ENCODE data around the gene SLC7A14. TPM values are rescaled to one million over a fixed set of nuclear protein-coding genes. Genes with fewer than 3 reads are reported as not detected.
A peak's percentile ranks its signal among the peaks of the same experiment; 100 is the strongest.

The SLC7A14 gene
- total RNA-seq, 4 donors from 2014 or later: not detected

DNA sequence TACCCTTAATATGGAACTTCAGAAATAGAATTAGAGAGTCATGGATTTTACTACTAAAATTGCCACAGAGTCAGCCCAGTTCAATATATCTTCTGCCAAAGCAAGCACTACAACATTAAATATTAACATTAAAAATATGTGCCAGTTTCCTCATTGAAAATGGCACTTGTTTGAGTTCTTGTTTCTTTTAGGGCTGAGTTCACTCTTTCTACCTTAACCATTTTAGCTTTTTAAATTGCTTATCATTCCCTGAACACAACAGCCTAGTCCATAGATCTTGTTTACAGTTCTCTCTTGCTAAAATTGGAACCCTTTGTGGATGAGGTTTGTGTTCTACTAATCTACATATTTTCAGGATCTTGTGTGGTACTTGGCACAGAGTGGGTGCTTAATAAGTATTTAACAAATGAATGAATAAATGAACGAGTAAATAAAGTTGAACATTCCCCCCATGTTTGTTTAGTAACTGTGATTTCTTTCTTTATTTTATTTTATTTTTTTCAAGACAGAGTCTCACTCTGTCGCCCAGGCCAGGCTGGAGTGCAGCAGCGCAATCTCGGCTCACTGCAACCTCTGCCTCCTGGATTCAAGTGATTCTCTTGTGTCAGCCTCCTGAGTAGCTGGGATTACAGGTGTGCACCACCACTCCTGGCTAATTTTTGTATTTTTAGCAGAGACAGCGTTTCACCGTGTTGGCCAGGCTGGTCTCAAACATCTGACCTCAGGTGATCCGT, 46.0 kb upstream of the SLC7A14 start:
- no peak for DNase-seq (ENCODE audit: low spot score in 2 of 2)
- H3K4me3 ChIP-seq (ENCODE audit: low read depth, poor library complexity, severe bottlenecking): no peak overlapping the region
- WGBS, 2 donors: 91 to 92% methylated on average over 7 of the region's 7 CpGs
- TF ChIP-seq POLR2A (IDR thresholded peaks at IDR 0.05) (no peak), CTCF (IDR thresholded peaks at IDR 0.05) (no peak)
- intact Hi-C loops (cut with DNase I; ENCODE audit: low total_unique reads): no loop called here

GRCh38 chr3:170623524-170623923, 37.6 kb upstream of the SLC7A14 start:
- TF ChIP-seq CTCF (IDR thresholded peaks at IDR 0.05): no peak
- TF ChIP-seq POLR2A (IDR thresholded peaks at IDR 0.05): no peak
- no peak overlapping the region for H3K4me3 ChIP-seq (ENCODE audit: low read depth, poor library complexity, severe bottlenecking)
- no peak for DNase-seq (ENCODE audit: low spot score in 2 of 2)
- WGBS, 2 donors: 56 to 83% methylated on average over 1 of the region's 1 CpG
- intact Hi-C loops (cut with DNase I; ENCODE audit: low total_unique reads): no loop called here

DNA sequence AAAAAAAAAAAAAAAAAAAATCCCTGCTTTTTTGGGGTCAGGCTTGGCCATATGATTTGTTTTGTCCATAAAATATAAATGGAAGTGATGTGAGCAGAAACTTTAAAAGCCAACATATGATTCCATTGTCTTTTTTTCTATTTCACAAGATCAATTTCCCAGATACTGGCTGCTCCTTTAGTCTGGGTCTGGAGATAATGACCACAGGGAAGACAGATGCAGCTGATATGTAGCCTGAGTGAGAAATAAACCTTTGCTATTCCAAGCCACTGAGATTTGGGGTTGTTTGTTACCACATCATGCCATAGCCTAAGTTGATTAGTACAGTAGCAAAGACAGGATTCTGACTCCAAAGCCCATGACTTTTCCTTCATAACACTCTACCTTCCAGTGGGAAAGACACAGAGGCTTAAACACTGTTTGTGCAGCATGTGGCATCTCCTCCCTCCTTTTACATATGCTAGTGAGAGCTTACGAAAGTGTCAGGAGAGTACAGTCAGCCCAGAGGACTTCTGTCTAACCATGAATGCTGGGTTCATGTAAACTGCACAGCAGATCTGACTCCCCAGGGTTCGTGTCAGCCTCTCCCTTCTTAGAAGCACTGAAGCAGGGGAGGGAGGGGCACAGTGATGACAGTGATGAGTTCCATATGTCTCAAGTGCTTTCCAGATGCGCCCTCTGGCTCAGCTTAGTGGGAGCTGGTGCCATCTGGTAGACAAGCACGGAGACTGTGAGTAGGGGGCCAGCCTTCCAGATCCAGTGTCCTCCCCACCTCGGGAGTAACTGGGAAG, 36.7 kb upstream of the SLC7A14 start:
- WGBS, 2 donors: 29 to 35% methylated on average over 5 of the region's 5 CpGs
- H3K4me3 ChIP-seq (ENCODE audit: low read depth, poor library complexity, severe bottlenecking): no peak overlapping the region
- no peak for TF ChIP-seq CTCF (IDR thresholded peaks at IDR 0.05)
- no peak for TF ChIP-seq POLR2A (IDR thresholded peaks at IDR 0.05)
- intact Hi-C loops (cut with DNase I; ENCODE audit: low total_unique reads): no loop called here
- peak; percentile 34 to 87 for DNase-seq (ENCODE audit: low spot score in 2 of 2)

DNA sequence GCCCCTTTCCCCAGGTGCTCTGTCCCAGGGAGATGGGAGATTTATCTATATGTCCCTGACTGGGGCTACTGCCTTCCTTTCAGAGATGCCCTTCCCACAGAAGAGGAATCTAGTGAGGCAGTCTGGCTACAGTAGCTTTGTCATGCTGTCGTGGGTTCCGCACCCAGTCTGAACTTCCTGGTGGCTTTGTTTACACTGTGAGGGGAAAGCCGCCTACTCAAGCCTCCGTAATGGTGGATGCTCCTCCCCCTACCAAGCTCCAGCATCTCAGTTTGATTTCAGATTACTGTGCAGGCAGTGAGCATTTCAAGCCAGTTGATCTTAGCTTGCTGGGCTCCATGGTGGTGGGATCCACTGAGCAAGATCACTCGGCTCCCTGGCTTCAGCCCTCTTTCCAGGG, 35.4 kb upstream of the SLC7A14 start:
- DNase-seq (ENCODE audit: low spot score in 2 of 2): no peak
- TF ChIP-seq CTCF (IDR thresholded peaks at IDR 0.05) (no peak), POLR2A (IDR thresholded peaks at IDR 0.05) (no peak)
- intact Hi-C loops (cut with DNase I; ENCODE audit: low total_unique reads): no loop called here
- WGBS, 2 donors: 90% methylated on average over 5 of the region's 5 CpGs
- H3K4me3 ChIP-seq (ENCODE audit: low read depth, poor library complexity, severe bottlenecking): no peak overlapping the region

DNA sequence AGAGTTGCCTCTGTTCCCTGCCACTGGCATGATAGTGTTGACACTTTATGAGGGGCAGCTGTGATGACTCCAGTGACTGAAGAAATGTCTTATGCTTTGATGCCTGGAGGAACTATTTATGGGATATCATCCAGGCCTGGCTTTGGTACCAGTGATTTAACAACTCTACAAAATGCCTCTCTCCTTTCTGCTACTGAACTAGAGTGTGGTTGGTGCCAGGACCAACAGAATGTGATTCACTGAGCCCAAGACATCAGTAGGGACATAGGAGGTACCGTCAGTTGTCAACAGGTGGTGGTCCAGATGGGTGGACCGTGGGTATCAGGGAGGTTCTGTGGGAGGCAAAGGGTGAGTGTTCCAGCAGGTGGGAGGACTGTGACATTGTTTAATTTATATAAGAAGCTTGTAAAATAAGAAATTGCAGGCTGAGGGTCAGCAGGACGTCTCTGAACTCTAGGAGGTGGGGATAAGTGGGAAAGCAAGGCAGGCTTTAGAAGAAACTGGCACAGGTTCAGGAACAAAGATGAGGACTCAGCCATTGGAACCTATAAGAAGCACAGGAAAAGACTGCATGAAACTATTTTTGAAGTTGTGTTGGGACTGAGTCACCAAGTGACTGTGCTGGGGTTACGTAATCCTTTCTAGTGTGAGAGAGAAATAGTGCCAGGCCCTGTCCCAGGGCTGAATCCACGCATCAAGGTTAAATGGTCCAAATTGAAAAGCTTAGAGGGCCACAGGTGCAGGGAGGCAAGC, 28.5 kb upstream of the SLC7A14 start:
- H3K4me3 ChIP-seq (ENCODE audit: low read depth, poor library complexity, severe bottlenecking): no peak overlapping the region
- no peak for DNase-seq (ENCODE audit: low spot score in 2 of 2)
- 24 to 35% methylated on average over 5 of the region's 5 CpGs for WGBS, 2 donors
- intact Hi-C loops (cut with DNase I; ENCODE audit: low total_unique reads): no loop called here
- TF ChIP-seq POLR2A (IDR thresholded peaks at IDR 0.05): no peak

GRCh38 chr3:170611751-170612150, 25.9 kb upstream of the SLC7A14 start:
- no peak for DNase-seq (ENCODE audit: low spot score in 2 of 2)
- intact Hi-C loops (cut with DNase I; ENCODE audit: low total_unique reads): no loop called here
- H3K4me3 ChIP-seq (ENCODE audit: low read depth, poor library complexity, severe bottlenecking): no peak overlapping the region
- WGBS, 2 donors: 76 to 82% methylated on average over 2 of the region's 2 CpGs
- TF ChIP-seq CTCF (IDR thresholded peaks at IDR 0.05) (no peak), POLR2A (IDR thresholded peaks at IDR 0.05) (no peak)
